ENCODE results near the gene TACC3.
A peak's percentile ranks its signal among the peaks of the same experiment; 100 is the strongest.

The TACC3 gene

DNA sequence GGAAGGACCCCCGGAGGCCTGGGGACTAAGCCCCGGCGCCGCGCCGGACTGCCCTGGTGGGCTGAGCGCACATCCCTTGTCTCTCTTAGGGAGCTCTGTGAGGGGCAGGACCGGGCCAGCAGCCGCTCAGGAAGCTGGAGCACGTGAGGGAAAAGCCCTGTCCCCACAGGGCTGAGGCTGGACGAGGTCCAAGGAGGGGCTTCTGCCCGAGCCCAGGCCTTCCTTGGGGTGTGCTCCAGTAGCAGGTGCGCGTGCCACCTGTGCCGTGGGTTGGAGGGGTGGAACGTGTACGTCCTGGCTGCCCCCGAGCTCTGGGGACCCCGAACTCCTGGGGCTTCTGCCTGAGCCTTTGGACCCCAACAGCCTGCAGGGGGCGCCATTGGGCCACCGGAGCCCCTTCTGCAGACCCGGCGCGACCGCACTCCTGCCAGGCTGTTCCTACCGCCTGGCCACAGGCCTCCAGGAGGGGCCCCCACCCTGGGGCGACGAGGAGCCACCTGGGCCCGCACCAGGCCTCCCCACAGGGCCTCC, 27.2 kb downstream of the TACC3 start:
- DNase-seq: peak; percentile 72 to 75

- DNase-seq: no peak
Observed at GRCh38 chr4:1749370-1749769, 28.0 kb downstream of the TACC3 start.

DNA sequence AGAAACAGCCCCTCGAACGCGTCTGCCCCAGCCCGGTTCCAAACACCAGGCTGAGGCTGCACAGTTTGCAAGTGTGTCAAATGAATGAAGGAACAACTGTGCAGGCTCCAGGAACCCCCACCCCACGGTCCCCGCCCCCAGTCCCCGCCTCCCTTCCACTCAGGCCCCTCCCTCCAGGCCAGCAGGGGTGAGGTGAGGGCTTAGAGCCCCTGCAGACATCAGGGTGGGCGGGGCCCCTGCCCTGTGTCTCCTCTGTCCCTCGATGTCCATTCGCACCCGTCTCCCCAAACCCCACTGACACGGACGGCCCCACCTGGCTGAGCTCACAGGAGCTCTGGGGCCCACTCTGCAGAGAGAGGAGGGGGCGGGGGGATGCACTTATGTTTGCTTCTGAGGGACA, 28.5 kb downstream of the TACC3 start:
- no peak for DNase-seq

DNA sequence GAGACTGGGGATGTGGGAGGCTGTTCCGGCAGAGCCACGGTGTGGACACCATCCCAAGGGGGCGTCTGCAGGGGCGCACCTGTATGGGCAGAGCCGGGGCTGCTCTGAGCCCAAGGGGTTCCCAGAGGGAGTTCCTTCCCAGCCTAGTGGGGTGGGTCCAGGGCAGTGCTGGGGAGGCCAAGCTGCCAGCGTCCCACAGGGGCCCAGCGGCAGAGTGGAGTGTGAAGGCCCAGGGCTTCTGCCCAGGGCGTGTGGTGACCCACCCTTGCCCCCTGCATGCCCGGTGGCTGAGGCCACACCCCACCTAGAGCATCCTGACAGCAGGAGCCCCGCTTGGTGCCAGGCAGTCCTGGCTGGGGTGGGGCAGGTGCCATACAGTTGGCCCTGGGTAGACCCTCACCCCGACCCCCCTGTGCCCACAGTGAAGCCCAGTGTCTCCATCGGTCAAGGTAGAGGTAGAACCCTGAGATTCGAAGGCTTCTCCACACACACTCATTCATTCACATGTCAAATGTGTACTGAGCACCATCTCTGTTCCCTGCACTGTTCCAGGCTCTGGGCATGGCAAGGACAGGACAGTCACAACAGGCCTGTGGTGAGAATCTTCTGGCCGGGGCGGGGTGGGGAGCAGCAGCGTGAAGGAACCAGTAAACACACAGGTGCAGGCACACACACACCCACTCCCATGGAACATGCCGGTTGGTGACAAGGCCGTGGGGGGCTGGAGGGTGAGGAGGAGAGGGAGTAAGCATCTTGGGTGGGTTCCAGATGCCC, 29.2 kb downstream of the TACC3 start:
- DNase-seq: no peak

DNA sequence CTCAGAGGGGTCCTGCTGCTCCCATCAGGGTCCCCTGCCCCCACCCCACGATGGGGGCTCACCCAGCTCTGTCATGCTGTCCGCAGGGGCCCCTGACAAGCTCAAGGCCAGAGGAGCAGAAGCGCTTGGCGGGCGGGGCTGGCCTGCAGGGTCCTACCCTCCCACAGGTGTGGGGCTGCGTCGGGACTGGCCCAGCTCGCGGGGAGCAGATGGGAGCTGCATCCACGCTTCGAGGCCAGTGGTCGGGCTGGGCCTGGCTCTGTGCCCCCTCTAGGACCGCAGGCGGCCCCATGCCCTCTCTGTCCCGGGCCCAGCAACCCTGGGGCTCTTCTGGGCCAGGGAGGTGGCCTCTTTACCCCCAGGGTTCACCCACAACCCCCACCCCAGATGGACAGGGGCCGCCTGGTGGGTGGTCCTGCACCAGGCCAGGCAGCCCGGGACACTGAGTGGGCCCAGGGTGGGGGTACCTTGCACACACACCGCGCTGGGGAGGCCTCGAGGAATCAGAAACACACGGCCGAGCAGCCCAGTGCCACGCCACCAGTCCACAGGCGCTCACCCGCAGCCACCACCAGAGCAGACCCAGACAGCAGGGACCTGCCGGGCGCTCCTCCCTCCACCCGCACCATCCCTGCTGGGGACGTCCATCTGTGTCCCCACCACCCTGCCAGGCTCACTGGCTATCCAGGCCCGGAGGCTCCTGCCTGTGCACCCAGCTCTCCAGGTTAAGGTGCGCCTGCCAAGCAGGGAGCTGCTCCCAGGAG, 30.0 kb downstream of the TACC3 start:
- no peak for DNase-seq

- DNase-seq: no peak
Observed at GRCh38 chr4:1751919-1752283, 30.6 kb downstream of the TACC3 start.

GRCh38 chr4:1752284-1753041, 31.1 kb downstream of the TACC3 start:
- DNase-seq: no peak

GRCh38 chr4:1753294-1753696, 32.0 kb downstream of the TACC3 start:
- DNase-seq: no peak

DNA sequence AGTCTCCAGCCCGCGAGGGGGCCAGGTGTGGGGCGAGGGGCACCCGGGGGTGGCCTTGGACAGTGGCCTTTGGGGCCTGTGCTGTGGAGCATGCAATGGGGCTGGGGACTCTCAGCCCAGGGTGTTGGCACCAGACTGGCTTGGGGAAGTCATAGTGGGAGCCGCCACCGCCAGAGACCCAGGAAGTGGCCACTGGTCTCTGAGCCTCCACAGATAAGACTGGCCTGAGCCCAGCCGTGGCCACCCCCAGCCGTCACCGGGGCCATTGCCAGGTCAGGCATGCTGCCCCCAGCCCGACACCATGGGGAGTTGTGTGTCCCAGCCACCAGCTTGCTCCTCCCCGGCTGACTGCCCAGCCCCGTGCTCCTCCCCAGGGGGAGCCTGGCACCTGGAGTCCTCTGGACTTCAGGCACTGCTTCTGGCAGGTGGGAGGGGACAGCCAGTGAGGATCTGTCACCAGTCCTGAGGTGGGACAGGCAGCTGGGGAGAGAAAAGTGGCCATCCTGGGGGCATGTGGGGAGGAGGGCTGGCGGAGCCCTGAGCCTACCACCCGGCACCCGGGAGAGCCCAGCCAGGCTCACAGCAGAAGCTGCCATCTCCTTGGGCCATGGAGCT, 32.5 kb downstream of the TACC3 start:
- DNase-seq: no peak

GRCh38 chr4:1754336-1754735, 33.0 kb downstream of the TACC3 start:
- no peak for DNase-seq

- no peak for DNase-seq
Observed at GRCh38 chr4:1755297-1755696, 34.0 kb downstream of the TACC3 start.

GRCh38 chr4:1756079-1756478, 34.8 kb downstream of the TACC3 start:
- no peak for DNase-seq

DNA sequence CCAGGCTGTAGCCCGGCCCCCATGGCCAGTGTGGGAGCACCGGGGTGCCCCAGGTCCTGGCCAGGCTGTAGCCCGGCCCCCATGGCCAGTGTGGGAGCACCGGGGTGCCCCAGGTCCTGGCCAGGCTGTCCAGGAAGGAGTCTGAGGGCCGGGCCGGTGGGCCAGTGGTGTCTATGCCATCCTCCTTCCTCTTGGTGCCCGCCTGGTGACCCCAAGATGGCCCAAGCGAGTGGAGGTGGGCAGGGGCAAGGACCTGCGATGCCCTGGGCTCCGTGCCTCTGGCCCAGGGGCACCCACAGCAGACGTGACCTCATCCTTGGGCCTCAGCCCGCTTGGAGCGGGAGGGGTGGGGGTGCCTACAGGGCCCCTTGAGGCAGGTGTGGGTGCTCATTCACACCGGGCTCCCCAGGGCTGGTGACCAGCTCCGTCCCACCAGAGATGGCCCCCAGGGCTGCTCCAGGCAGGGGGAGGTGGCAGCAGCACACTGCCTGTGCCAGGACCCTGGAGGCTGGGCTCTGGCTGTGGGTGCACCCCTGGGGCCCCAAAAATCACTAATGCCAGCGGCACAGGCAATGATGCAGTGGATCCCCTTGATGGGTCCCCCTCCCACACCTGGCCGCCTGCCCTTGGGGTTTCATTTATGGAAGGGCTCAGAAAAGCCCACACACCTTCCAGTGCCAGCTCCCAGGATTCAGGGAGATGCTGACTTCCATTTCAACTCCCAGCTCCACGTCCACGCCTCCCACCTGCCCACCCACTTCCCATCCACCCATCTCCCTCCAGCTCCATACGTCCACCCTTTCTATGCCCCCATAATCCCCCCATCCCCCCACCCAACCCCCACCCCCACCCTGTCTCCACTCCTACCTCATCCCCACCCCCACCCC, 35.8 kb downstream of the TACC3 start:
- DNase-seq: no peak

DNA sequence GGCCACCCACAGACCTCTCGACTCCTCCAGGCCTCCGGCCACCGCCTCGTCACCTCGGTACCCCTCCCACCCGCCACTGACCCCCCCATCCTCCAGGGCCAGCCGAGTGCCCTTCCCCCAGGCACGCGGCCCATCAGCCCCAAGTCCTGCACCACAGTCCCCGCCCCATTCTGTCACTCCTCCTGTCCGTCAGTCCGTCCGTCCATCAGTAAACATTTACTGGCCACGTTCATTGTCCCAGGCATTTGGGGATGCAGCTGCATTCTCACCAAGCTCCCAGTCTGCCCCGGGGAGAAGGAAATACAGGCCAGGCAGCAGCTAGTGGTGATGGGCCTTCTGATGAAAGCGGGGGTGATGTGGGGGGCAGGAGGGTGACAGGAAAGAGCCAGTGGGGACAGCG, 36.5 kb downstream of the TACC3 start:
- no peak for DNase-seq

GRCh38 chr4:1758306-1759121, 37.2 kb downstream of the TACC3 start:
- no peak for DNase-seq

DNA sequence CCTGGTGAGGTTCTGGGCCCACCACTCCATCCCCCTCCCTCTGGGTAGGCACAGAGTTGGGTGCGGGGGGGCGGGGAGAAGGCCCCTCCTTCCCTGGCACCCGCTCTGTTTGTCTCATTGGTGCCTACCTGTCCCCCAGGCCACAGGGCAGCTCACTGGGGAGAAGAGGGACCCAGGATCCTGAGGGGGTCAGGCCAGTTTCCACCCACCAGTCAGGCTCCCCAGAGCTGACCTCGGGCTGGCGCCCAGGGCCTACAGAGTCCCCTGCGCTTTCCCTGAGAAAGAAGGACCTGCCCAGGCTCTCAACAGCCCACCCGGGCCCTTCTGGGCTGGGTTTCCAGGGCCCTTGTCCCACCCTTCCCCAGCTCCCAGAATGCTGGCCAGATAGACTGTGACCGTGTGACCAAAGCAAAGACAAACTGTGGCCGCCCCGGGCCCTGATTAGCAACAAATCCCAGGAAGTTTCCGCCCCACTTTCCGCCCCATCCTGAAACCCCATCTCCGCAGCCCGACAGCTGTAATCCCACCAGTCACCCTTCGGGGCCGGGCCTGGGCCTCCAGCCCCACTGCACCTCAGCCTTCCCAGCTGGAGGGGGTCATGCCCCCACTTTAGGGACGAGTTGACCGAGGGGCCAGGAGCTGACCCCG, 38.0 kb downstream of the TACC3 start:
- DNase-seq: no peak

GRCh38 chr4:1759818-1760223, 38.5 kb downstream of the TACC3 start:
- no peak for DNase-seq

GRCh38 chr4:1760521-1761071, 39.3 kb downstream of the TACC3 start:
- DNase-seq: no peak

GRCh38 chr4:1761130-1761689, 39.9 kb downstream of the TACC3 start:
- no peak for DNase-seq

Measured in NCI-H1930 (cell line).